Stimulated activated naive CD8-positive, alpha-beta T cell treated with anti-CD3 and anti-CD28 coated beads, Interleukin-15, Interleukin-2, amounts not matched to agents 100 ng/mL and 50 ng/mL, for 24 hours (primary cell): ENCODE data around the gene MSRB1.
A peak's percentile ranks its signal among the peaks of the same experiment; 100 is the strongest.
"Not testable (repeated sequence)": the region's sequence is repeated elsewhere in the genome, so short reads cannot be mapped to it uniquely, and the experiment has no call there.

Experiments
- H3K27ac Mint-ChIP-seq: one replicate; pipeline ENCODE4 v1.8.0; 2021; ENCODE audit warnings: mild to moderate bottlenecking, mixed read lengths
- H3K27me3 Mint-ChIP-seq: one replicate; pipeline ENCODE4 v1.8.0; 2021; ENCODE audit warnings: mixed read lengths
- H3K36me3 Mint-ChIP-seq: one replicate; pipeline ENCODE4 v1.8.0; 2021; ENCODE audit warnings: low read depth, mixed read lengths
- H3K4me1 Mint-ChIP-seq: one replicate; pipeline ENCODE4 v1.8.0; 2021; ENCODE audit warnings: low read depth, mixed read lengths
- H3K4me3 Mint-ChIP-seq: one replicate; pipeline ENCODE4 v1.8.0; 2021; ENCODE audit warnings: mild to moderate bottlenecking, mixed read lengths
- H3K9me3 Mint-ChIP-seq: one replicate; pipeline ENCODE4 v1.8.0; 2021; ENCODE audit warnings: mixed read lengths

The MSRB1 gene

GRCh38 chr16:1939833-1940232, 3.2 kb downstream of the MSRB1 start:
- H3K9me3 Mint-ChIP-seq, H3K36me3 Mint-ChIP-seq, H3K27me3 Mint-ChIP-seq, H3K4me3 Mint-ChIP-seq, H3K27ac Mint-ChIP-seq: not testable (repeated sequence)
- peaks cover 24% of the 10 kb centered on the region for H3K4me1 Mint-ChIP-seq

GRCh38 chr16:1938910-1939309, 4.1 kb downstream of the MSRB1 start:
- Mint-ChIP-seq H3K4me1 (peaks cover 18% of the 10 kb centered on the region), H3K36me3 (peaks cover 5% of the 10 kb centered on the region), H3K9me3 (no peaks in the 10 kb centered on the region), H3K27me3 (no peaks in the 10 kb centered on the region), H3K4me3 (no peak overlapping the region), H3K27ac (no peak overlapping the region)

GRCh38 chr16:1938316-1938715, 4.7 kb downstream of the MSRB1 start:
- H3K27me3 Mint-ChIP-seq = no peaks in the 10 kb centered on the region
- no peak overlapping the region for H3K27ac Mint-ChIP-seq
- peaks cover 5% of the 10 kb centered on the region for H3K36me3 Mint-ChIP-seq
- peaks cover 13% of the 10 kb centered on the region for H3K4me1 Mint-ChIP-seq
- no peaks in the 10 kb centered on the region for H3K9me3 Mint-ChIP-seq
- no peak overlapping the region for H3K4me3 Mint-ChIP-seq

GRCh38 chr16:1936945-1937479, 6.0 kb downstream of the MSRB1 start:
- Mint-ChIP-seq H3K9me3 (no peaks in the 10 kb centered on the region), H3K4me1 (peaks cover 8% of the 10 kb centered on the region), H3K27ac (no peak overlapping the region), H3K36me3 (peaks cover 5% of the 10 kb centered on the region), H3K27me3 (no peaks in the 10 kb centered on the region), H3K4me3 (no peak overlapping the region)

GRCh38 chr16:1933097-1933661, 9.8 kb downstream of the MSRB1 start:
- no peak overlapping the region for H3K4me3 Mint-ChIP-seq
- peaks cover 4% of the 10 kb centered on the region for H3K4me1 Mint-ChIP-seq
- H3K36me3 Mint-ChIP-seq = no peaks in the 10 kb centered on the region
- H3K27me3 Mint-ChIP-seq = no peaks in the 10 kb centered on the region
- no peaks in the 10 kb centered on the region for H3K9me3 Mint-ChIP-seq
- no peak overlapping the region for H3K27ac Mint-ChIP-seq

GRCh38 chr16:1932050-1933028, 10.7 kb downstream of the MSRB1 start:
- no peaks in the 10 kb centered on the region for H3K9me3 Mint-ChIP-seq
- H3K27me3 Mint-ChIP-seq = no peaks in the 10 kb centered on the region
- no peak overlapping the region for H3K27ac Mint-ChIP-seq
- H3K36me3 Mint-ChIP-seq = no peaks in the 10 kb centered on the region
- no peak overlapping the region for H3K4me3 Mint-ChIP-seq
- H3K4me1 Mint-ChIP-seq = peaks cover 4% of the 10 kb centered on the region

GRCh38 chr16:1930338-1930720, 12.7 kb downstream of the MSRB1 start:
- H3K4me1 Mint-ChIP-seq = peaks cover 4% of the 10 kb centered on the region
- H3K4me3 Mint-ChIP-seq = no peak overlapping the region
- no peak overlapping the region for H3K27ac Mint-ChIP-seq
- no peaks in the 10 kb centered on the region for H3K36me3 Mint-ChIP-seq
- H3K27me3 Mint-ChIP-seq = no peaks in the 10 kb centered on the region
- H3K9me3 Mint-ChIP-seq = no peaks in the 10 kb centered on the region

GRCh38 chr16:1929578-1930337, 13.2 kb downstream of the MSRB1 start:
- Mint-ChIP-seq H3K27me3 (no peaks in the 10 kb centered on the region), H3K4me3 (peak overlapping the region; percentile 51), H3K9me3 (no peaks in the 10 kb centered on the region), H3K4me1 (peaks cover 4% of the 10 kb centered on the region), H3K27ac (no peak overlapping the region), H3K36me3 (no peaks in the 10 kb centered on the region)

- Mint-ChIP-seq H3K27ac (peak overlapping the region; percentile 65), H3K4me3 (peak overlapping the region; percentile 72), H3K9me3 (no peaks in the 10 kb centered on the region), H3K27me3 (no peaks in the 10 kb centered on the region), H3K4me1 (peaks cover 4% of the 10 kb centered on the region), H3K36me3 (no peaks in the 10 kb centered on the region)
Observed at GRCh38 chr16:1929105-1929504, 13.9 kb downstream of the MSRB1 start.

- Mint-ChIP-seq H3K27ac (no peak overlapping the region), H3K4me1 (peaks cover 4% of the 10 kb centered on the region), H3K36me3 (no peaks in the 10 kb centered on the region), H3K27me3 (peaks cover 18% of the 10 kb centered on the region), H3K9me3 (no peaks in the 10 kb centered on the region), H3K4me3 (no peak overlapping the region)
Observed at GRCh38 chr16:1926271-1926670, 16.7 kb downstream of the MSRB1 start.

GRCh38 chr16:1924095-1924494, 18.9 kb downstream of the MSRB1 start:
- peaks cover 2% of the 10 kb centered on the region for H3K4me1 Mint-ChIP-seq
- no peak overlapping the region for H3K27ac Mint-ChIP-seq
- H3K27me3 Mint-ChIP-seq = peaks cover 32% of the 10 kb centered on the region
- H3K9me3 Mint-ChIP-seq = no peaks in the 10 kb centered on the region
- no peaks in the 10 kb centered on the region for H3K36me3 Mint-ChIP-seq
- H3K4me3 Mint-ChIP-seq = no peak overlapping the region

GRCh38 chr16:1923299-1924034, 19.5 kb downstream of the MSRB1 start:
- Mint-ChIP-seq H3K4me1 (no peaks in the 10 kb centered on the region), H3K27me3 (peaks cover 36% of the 10 kb centered on the region)

GRCh38 chr16:1922357-1922756, 20.6 kb downstream of the MSRB1 start:
- peaks cover 36% of the 10 kb centered on the region for H3K27me3 Mint-ChIP-seq
- no peak overlapping the region for H3K4me3 Mint-ChIP-seq
- H3K36me3 Mint-ChIP-seq = no peaks in the 10 kb centered on the region
- no peaks in the 10 kb centered on the region for H3K4me1 Mint-ChIP-seq
- H3K27ac Mint-ChIP-seq = no peak overlapping the region
- no peaks in the 10 kb centered on the region for H3K9me3 Mint-ChIP-seq

More at GRCh38 chr16:1923299-1924034, 19.5 kb downstream of the MSRB1 start:
- no peak overlapping the region for H3K4me3 Mint-ChIP-seq
- no peak overlapping the region for H3K27ac Mint-ChIP-seq
- H3K36me3 Mint-ChIP-seq = no peaks in the 10 kb centered on the region
- H3K9me3 Mint-ChIP-seq = no peaks in the 10 kb centered on the region

- peaks cover 49% of the 10 kb centered on the region for H3K27me3 Mint-ChIP-seq
- H3K27ac Mint-ChIP-seq = no peak overlapping the region
- H3K4me1 Mint-ChIP-seq = no peaks in the 10 kb centered on the region
Observed at GRCh38 chr16:1920727-1921171, 22.2 kb downstream of the MSRB1 start.

More at GRCh38 chr16:1920727-1921171, 22.2 kb downstream of the MSRB1 start:
- no peaks in the 10 kb centered on the region for H3K9me3 Mint-ChIP-seq
- no peaks in the 10 kb centered on the region for H3K36me3 Mint-ChIP-seq
- no peak overlapping the region for H3K4me3 Mint-ChIP-seq
